ENCODE measurements around the gene RAB4A. TPM values are rescaled to one million over a fixed set of nuclear protein-coding genes. Genes with fewer than 3 reads are reported as not detected.

Gene RAB4A
- total and polyA plus RNA-seq, 2 of the 13 experiments (the other 11 are each of a cell fraction or from before 2014, with no cell fraction given): 56.0 to 80.1 TPM

DNA sequence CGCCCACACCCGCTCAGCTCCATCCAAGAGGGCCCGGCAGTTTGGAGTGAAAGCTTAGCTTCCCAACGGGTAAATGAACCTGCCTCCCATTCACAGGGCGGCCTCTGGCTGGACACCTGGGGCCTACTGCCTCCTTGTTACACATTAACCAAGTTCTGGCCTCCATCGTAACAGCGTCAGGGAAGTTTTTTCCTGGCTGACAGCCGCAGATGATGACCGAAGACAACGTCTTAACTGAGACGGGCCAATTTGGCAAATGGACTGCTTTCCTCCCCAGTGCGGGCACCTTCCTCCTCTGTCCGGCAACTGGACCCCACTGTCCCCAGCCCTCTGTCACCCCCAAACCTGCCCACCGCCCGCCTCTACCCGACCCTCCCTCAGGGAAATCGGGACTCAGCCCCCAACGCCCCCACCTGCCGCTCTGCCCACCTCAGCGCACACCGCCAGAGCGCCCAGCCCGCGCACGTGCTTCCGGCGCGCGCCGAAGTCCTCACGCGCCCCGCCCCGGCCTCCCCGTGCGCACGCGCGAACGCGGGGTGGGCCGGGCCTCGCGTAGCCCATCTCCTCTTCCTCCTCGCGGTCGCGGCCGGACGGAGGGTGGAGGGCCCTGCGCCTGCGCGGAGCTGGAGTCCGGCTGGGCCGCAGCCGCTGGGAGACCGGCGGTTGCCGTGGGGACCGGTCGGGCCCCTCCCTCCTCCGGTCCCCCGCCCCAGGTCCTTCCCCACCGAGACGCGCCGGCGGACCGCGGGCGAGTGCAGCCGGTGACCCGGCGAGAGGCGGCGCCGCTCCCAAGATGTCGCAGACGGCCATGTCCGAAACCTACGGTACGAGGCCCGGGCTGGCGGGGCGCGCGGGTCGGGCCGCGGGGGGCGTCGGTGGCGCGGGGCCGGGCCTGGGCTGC, at the start of gene RAB4A (continued):
- TF ChIP-seq ZNF576 (CRISPR knock-in tag; IDR thresholded peaks at IDR 0.05): 0 out of 2 replicates have a peak, but pooled peaks have one; percentile 38
- TF ChIP-seq ZNF343 (CRISPR knock-in tag; IDR thresholded peaks at IDR 0.05): no peak; the same call in 1 of the 2 replicates
- TF ChIP-seq ERF (CRISPR knock-in tag; IDR thresholded peaks at IDR 0.05): peak; percentile 67; the same call in 1 of the 2 replicates
- no peak for TF ChIP-seq ZNF251 (CRISPR knock-in tag; IDR thresholded peaks at IDR 0.05)
- TF ChIP-seq EEA1 (CRISPR knock-in tag; IDR thresholded peaks at IDR 0.05; ENCODE audit: borderline replicate concordance): peak; percentile 89
- peak; percentile 54; the same call in 1 of the 2 replicates for TF ChIP-seq ZNF879 (CRISPR knock-in tag; IDR thresholded peaks at IDR 0.05)
- peak; percentile 77; the same call in 1 of the 2 replicates for TF ChIP-seq ZNF567 (CRISPR knock-in tag; IDR thresholded peaks at IDR 0.05; ENCODE audit: borderline replicate concordance)
- TF ChIP-seq ZNF235 (CRISPR knock-in tag; IDR thresholded peaks at IDR 0.05; ENCODE audit: borderline replicate concordance): peak; percentile 97
- TF ChIP-seq NONO (IDR thresholded peaks at IDR 0.05): no peak
- peak; percentile 90 for TF ChIP-seq NONO (CRISPR knock-in tag; conservative IDR thresholded peaks at IDR 0.05)
- peak; percentile 78 for TF ChIP-seq MYPOP (CRISPR knock-in tag; IDR thresholded peaks at IDR 0.05)
- no peak for TF ChIP-seq ZZZ3 (CRISPR knock-in tag; IDR thresholded peaks at IDR 0.05; ENCODE audit: borderline replicate concordance)
- 0 out of 2 replicates have a peak, but pooled peaks have one; percentile 31 for TF ChIP-seq ZNF552 (CRISPR knock-in tag; IDR thresholded peaks at IDR 0.05; ENCODE audit: borderline replicate concordance)
- peak; percentile 85; the same call in 1 of the 2 replicates for TF ChIP-seq ZNF772 (CRISPR knock-in tag; IDR thresholded peaks at IDR 0.05)
- peak; percentile 95 for TF ChIP-seq CSRNP1 (CRISPR knock-in tag; IDR thresholded peaks at IDR 0.05)
- TF ChIP-seq ZNF496 (CRISPR knock-in tag; IDR thresholded peaks at IDR 0.05; ENCODE audit: insufficient replicate concordance): no peak
- no peak for TF ChIP-seq ZNF12 (CRISPR knock-in tag; IDR thresholded peaks at IDR 0.05)
- peak; percentile 87 for TF ChIP-seq NFAT5 (CRISPR knock-in tag; IDR thresholded peaks at IDR 0.05)
- TF ChIP-seq, protein P1, sequence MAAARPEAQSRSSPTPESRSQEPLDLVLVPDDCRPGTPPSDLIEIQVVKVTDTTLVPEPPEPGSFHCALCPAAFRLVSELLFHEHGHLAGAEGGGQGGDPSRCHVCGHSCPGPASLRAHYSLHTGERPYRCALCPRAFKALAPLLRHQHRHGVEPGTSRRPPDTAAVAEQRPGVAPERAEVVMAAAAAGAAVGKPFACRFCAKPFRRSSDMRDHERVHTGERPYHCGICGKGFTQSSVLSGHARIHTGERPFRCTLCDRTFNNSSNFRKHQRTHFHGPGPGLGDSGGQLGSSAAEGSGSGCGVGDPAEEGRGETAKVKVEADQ (CRISPR knock-in tag; IDR thresholded peaks at IDR 0.05; ENCODE audit: borderline replicate concordance): 0 out of 2 replicates have a peak, but pooled peaks have one; percentile 12
- TF ChIP-seq DMAP1 (CRISPR knock-in tag; IDR thresholded peaks at IDR 0.05): peak; percentile 75

All from HepG2 (cell line).